ENCODE data around the gene RPS19.

RPS19 gene

GRCh38 chr19:41894350-41894749 lies 34.3 kb downstream of the RPS19 start:
- Histone ChIP-seq H3K4me3 (ENCODE audit: low read depth, low read length) (no peak overlapping the region), H3K9ac (ENCODE audit: low read depth, low read length) (no peak overlapping the region), H3K9me3 (ENCODE audit: control insufficient read depth, insufficient read depth, low read length) (no peaks in the 10 kb centered on the region), H3K27me3 (ENCODE audit: control insufficient read depth, insufficient read depth, low read length) (no peaks in the 10 kb centered on the region), H3K36me3 (ENCODE audit: control insufficient read depth, insufficient read depth, low read length) (peaks cover 16% of the 10 kb centered on the region), H3K4me1 (ENCODE audit: control insufficient read depth, insufficient read depth, low read length) (peaks cover 2% of the 10 kb centered on the region)

GRCh38 chr19:41895745-41896580 lies 35.9 kb downstream of the RPS19 start:
- Histone ChIP-seq H3K4me1 (ENCODE audit: control insufficient read depth, insufficient read depth, low read length) (peaks cover 2% of the 10 kb centered on the region), H3K27me3 (ENCODE audit: control insufficient read depth, insufficient read depth, low read length) (no peaks in the 10 kb centered on the region), H3K9ac (ENCODE audit: low read depth, low read length) (no peak overlapping the region), H3K4me3 (ENCODE audit: low read depth, low read length) (no peak overlapping the region), H3K36me3 (ENCODE audit: control insufficient read depth, insufficient read depth, low read length) (peaks cover 14% of the 10 kb centered on the region), H3K9me3 (ENCODE audit: control insufficient read depth, insufficient read depth, low read length) (no peaks in the 10 kb centered on the region)

GRCh38 chr19:41896581-41896942 lies 36.5 kb downstream of the RPS19 start:
- H3K27me3 ChIP-seq (ENCODE audit: control insufficient read depth, insufficient read depth, low read length) = no peaks in the 10 kb centered on the region
- H3K36me3 ChIP-seq (ENCODE audit: control insufficient read depth, insufficient read depth, low read length) = peaks cover 14% of the 10 kb centered on the region

GRCh38 chr19:41897181-41897580 lies 37.1 kb downstream of the RPS19 start:
- H3K36me3 ChIP-seq (ENCODE audit: control insufficient read depth, insufficient read depth, low read length) = peaks cover 17% of the 10 kb centered on the region
- H3K27me3 ChIP-seq (ENCODE audit: control insufficient read depth, insufficient read depth, low read length) = no peaks in the 10 kb centered on the region
- no peaks in the 10 kb centered on the region for H3K9me3 ChIP-seq (ENCODE audit: control insufficient read depth, insufficient read depth, low read length)
- no peak overlapping the region for H3K9ac ChIP-seq (ENCODE audit: low read depth, low read length)
- peaks cover 2% of the 10 kb centered on the region for H3K4me1 ChIP-seq (ENCODE audit: control insufficient read depth, insufficient read depth, low read length)
- H3K4me3 ChIP-seq (ENCODE audit: low read depth, low read length) = no peak overlapping the region

More at GRCh38 chr19:41896581-41896942, 36.5 kb downstream of the RPS19 start:
- Histone ChIP-seq H3K4me3 (ENCODE audit: low read depth, low read length) (no peak overlapping the region), H3K9me3 (ENCODE audit: control insufficient read depth, insufficient read depth, low read length) (no peaks in the 10 kb centered on the region), H3K9ac (ENCODE audit: low read depth, low read length) (no peak overlapping the region), H3K4me1 (ENCODE audit: control insufficient read depth, insufficient read depth, low read length) (peaks cover 2% of the 10 kb centered on the region)

- H3K27me3 ChIP-seq (ENCODE audit: control insufficient read depth, insufficient read depth, low read length) = no peaks in the 10 kb centered on the region
- H3K36me3 ChIP-seq (ENCODE audit: control insufficient read depth, insufficient read depth, low read length) = peaks cover 23% of the 10 kb centered on the region
- H3K9ac ChIP-seq (ENCODE audit: low read depth, low read length) = no peak overlapping the region
- peaks cover 2% of the 10 kb centered on the region for H3K4me1 ChIP-seq (ENCODE audit: control insufficient read depth, insufficient read depth, low read length)
- no peak overlapping the region for H3K4me3 ChIP-seq (ENCODE audit: low read depth, low read length)
- H3K9me3 ChIP-seq (ENCODE audit: control insufficient read depth, insufficient read depth, low read length) = no peaks in the 10 kb centered on the region
Observed at GRCh38 chr19:41897820-41898219, 37.8 kb downstream of the RPS19 start.

GRCh38 chr19:41898235-41898634 lies 38.2 kb downstream of the RPS19 start:
- no peaks in the 10 kb centered on the region for H3K27me3 ChIP-seq (ENCODE audit: control insufficient read depth, insufficient read depth, low read length)
- H3K4me1 ChIP-seq (ENCODE audit: control insufficient read depth, insufficient read depth, low read length) = peaks cover 2% of the 10 kb centered on the region
- peaks cover 22% of the 10 kb centered on the region for H3K36me3 ChIP-seq (ENCODE audit: control insufficient read depth, insufficient read depth, low read length)
- H3K9ac ChIP-seq (ENCODE audit: low read depth, low read length) = no peak overlapping the region
- no peaks in the 10 kb centered on the region for H3K9me3 ChIP-seq (ENCODE audit: control insufficient read depth, insufficient read depth, low read length)
- no peak overlapping the region for H3K4me3 ChIP-seq (ENCODE audit: low read depth, low read length)

GRCh38 chr19:41901707-41902360 lies 41.8 kb downstream of the RPS19 start:
- Histone ChIP-seq H3K36me3 (ENCODE audit: control insufficient read depth, insufficient read depth, low read length) (peaks cover 28% of the 10 kb centered on the region), H3K4me1 (ENCODE audit: control insufficient read depth, insufficient read depth, low read length) (no peaks in the 10 kb centered on the region), H3K4me3 (ENCODE audit: low read depth, low read length) (no peak overlapping the region), H3K9ac (ENCODE audit: low read depth, low read length) (no peak overlapping the region), H3K9me3 (ENCODE audit: control insufficient read depth, insufficient read depth, low read length) (no peaks in the 10 kb centered on the region), H3K27me3 (ENCODE audit: control insufficient read depth, insufficient read depth, low read length) (no peaks in the 10 kb centered on the region)

- H3K27me3 ChIP-seq (ENCODE audit: control insufficient read depth, insufficient read depth, low read length) = no peaks in the 10 kb centered on the region
- H3K36me3 ChIP-seq (ENCODE audit: control insufficient read depth, insufficient read depth, low read length) = peaks cover 27% of the 10 kb centered on the region
- no peak overlapping the region for H3K9ac ChIP-seq (ENCODE audit: low read depth, low read length)
- H3K9me3 ChIP-seq (ENCODE audit: control insufficient read depth, insufficient read depth, low read length) = no peaks in the 10 kb centered on the region
- H3K4me3 ChIP-seq (ENCODE audit: low read depth, low read length) = no peak overlapping the region
- H3K4me1 ChIP-seq (ENCODE audit: control insufficient read depth, insufficient read depth, low read length) = no peaks in the 10 kb centered on the region
Observed at GRCh38 chr19:41902594-41902993, 42.5 kb downstream of the RPS19 start.

GRCh38 chr19:41903193-41903953 lies 43.3 kb downstream of the RPS19 start:
- Histone ChIP-seq H3K9me3 (ENCODE audit: control insufficient read depth, insufficient read depth, low read length) (no peaks in the 10 kb centered on the region), H3K9ac (ENCODE audit: low read depth, low read length) (no peak overlapping the region), H3K36me3 (ENCODE audit: control insufficient read depth, insufficient read depth, low read length) (peaks cover 26% of the 10 kb centered on the region), H3K4me3 (ENCODE audit: low read depth, low read length) (no peak overlapping the region), H3K27me3 (ENCODE audit: control insufficient read depth, insufficient read depth, low read length) (no peaks in the 10 kb centered on the region), H3K4me1 (ENCODE audit: control insufficient read depth, insufficient read depth, low read length) (no peaks in the 10 kb centered on the region)

GRCh38 chr19:41904118-41904870 lies 44.2 kb downstream of the RPS19 start:
- Histone ChIP-seq H3K9ac (ENCODE audit: low read depth, low read length) (no peak overlapping the region), H3K9me3 (ENCODE audit: control insufficient read depth, insufficient read depth, low read length) (no peaks in the 10 kb centered on the region), H3K4me1 (ENCODE audit: control insufficient read depth, insufficient read depth, low read length) (no peaks in the 10 kb centered on the region), H3K4me3 (ENCODE audit: low read depth, low read length) (no peak overlapping the region), H3K27me3 (ENCODE audit: control insufficient read depth, insufficient read depth, low read length) (peaks cover 4% of the 10 kb centered on the region), H3K36me3 (ENCODE audit: control insufficient read depth, insufficient read depth, low read length) (peaks cover 26% of the 10 kb centered on the region)

GRCh38 chr19:41905273-41906002 lies 45.4 kb downstream of the RPS19 start:
- Histone ChIP-seq H3K9me3 (ENCODE audit: control insufficient read depth, insufficient read depth, low read length) (no peaks in the 10 kb centered on the region), H3K36me3 (ENCODE audit: control insufficient read depth, insufficient read depth, low read length) (peaks cover 26% of the 10 kb centered on the region)

More at GRCh38 chr19:41905273-41906002, 45.4 kb downstream of the RPS19 start:
- no peak overlapping the region for H3K9ac ChIP-seq (ENCODE audit: low read depth, low read length)
- peaks cover 16% of the 10 kb centered on the region for H3K27me3 ChIP-seq (ENCODE audit: control insufficient read depth, insufficient read depth, low read length)
- no peaks in the 10 kb centered on the region for H3K4me1 ChIP-seq (ENCODE audit: control insufficient read depth, insufficient read depth, low read length)
- H3K4me3 ChIP-seq (ENCODE audit: low read depth, low read length) = no peak overlapping the region

Data from iPS-15b (cell line).